Fibroblast of lung (primary cell): ENCODE results near the gene MYH10. TPM values are rescaled to one million over a fixed set of nuclear protein-coding genes. Genes with fewer than 3 reads are reported as not detected.

Experiments used
- DNase-seq, 2 donors: peaks; one replicate each; pipeline versions ENCODE4 v3.0.0 to v3.0.0-alpha.2; 2010; ENCODE audit warnings: low read depth in 2 of 2
- H2AFZ ChIP-seq: 2 replicates; pipeline ENCODE4 v1.5.1; 2012; ENCODE audit warnings: low read length, control low read depth, inconsistent platforms
- H3K27ac ChIP-seq: 2 replicates; pipeline ENCODE4 v1.5.1; 2011; ENCODE audit warnings: low read length, control low read depth; ENCODE audit not compliant: insufficient read depth
- H3K27me3 ChIP-seq: 2 replicates; pipeline ENCODE4 v1.5.1; 2011; ENCODE audit warnings: mild to moderate bottlenecking, low read length; ENCODE audit not compliant: control insufficient read depth, insufficient read depth
- H3K36me3 ChIP-seq: 2 replicates; pipeline ENCODE4 v1.5.1; 2011; ENCODE audit warnings: low read length; ENCODE audit not compliant: control insufficient read depth, insufficient read depth
- H3K4me1 ChIP-seq: 2 replicates; pipeline ENCODE4 v1.5.1; 2011; ENCODE audit warnings: low read length; ENCODE audit not compliant: control insufficient read depth, insufficient read depth; ENCODE audit errors: extremely low read depth
- H3K4me2 ChIP-seq: 2 replicates; pipeline ENCODE4 v1.5.1; 2011; ENCODE audit warnings: low read length, control low read depth; ENCODE audit not compliant: insufficient read depth; ENCODE audit errors: extremely low read depth
- H3K4me3 ChIP-seq, 4 experiments: fragments of 200-600 bp in 1 of 4; sonication (generic) in 1 of 4; replicated peaks in 1 of 4; 2 replicates each; pipeline ENCODE4 v1.5.1; 2011 to 2016; ENCODE audit warnings: low read length in 4 of 4, low read depth in 3 of 4, mild to moderate bottlenecking in 3 of 4, control low read depth in 2 of 4, inconsistent platforms in 1 of 4, mixed read lengths in 1 of 4; ENCODE audit not compliant: insufficient read depth in 1 of 4; ENCODE audit errors: control extremely low read depth in 1 of 4
- H3K79me2 ChIP-seq: 2 replicates; pipeline ENCODE4 v1.5.1; 2012; ENCODE audit warnings: mild to moderate bottlenecking, low read length, inconsistent platforms; ENCODE audit not compliant: control insufficient read depth, insufficient read depth
- H3K9ac ChIP-seq: 2 replicates; pipeline ENCODE4 v1.5.1; 2011; ENCODE audit warnings: mild to moderate bottlenecking, low read length, control low read depth; ENCODE audit not compliant: insufficient read depth
- H3K9me3 ChIP-seq: 2 replicates; pipeline ENCODE4 v1.5.1; 2012; ENCODE audit warnings: low read depth, low read length; ENCODE audit not compliant: control insufficient read depth, insufficient read depth
- H4K20me1 ChIP-seq: 2 replicates; pipeline ENCODE4 v1.5.1; 2011; ENCODE audit warnings: low read length; ENCODE audit not compliant: control insufficient read depth, insufficient read depth; ENCODE audit errors: extremely low read depth
- EZH2 ChIP-seq: IDR thresholded peaks from 2 replicates; pipeline ENCODE4 v1.5.1; 2012; ENCODE audit warnings: low read length, control low read depth, mild to moderate bottlenecking; ENCODE audit errors: missing control alignments
- polyA plus RNA-seq, 2 donors: library from polyadenylated mRNA; depleted of rRNA in 1 of 2; stranded (reverse) in 1 of 2; unstranded in 1 of 2; fragments of >200 nt; gene quantifications; 2 replicates each; pipeline ENCODE4 v1.2.1, GENCODE V29; 2011 to 2012; ENCODE audit warnings: missing spikeins in 1 of 2
- total RNA-seq: library from RNA; depleted of rRNA; stranded (reverse); fragments of >200 nt; gene quantifications from 2 replicates; pipeline ENCODE4 v1.2.1, GENCODE V29; 2014
- TF ChIP-seq, protein P1 (sequence below), 2 donors: IDR thresholded peaks in 1 of 2; conservative IDR thresholded peaks in 1 of 2; 1 replicate in 1 of 2; 2 replicates in 1 of 2; pipeline ENCODE4 v1.5.1; 2011 to 2012; ENCODE audit warnings: low read length in 2 of 2, control low read depth in 1 of 2, inconsistent platforms in 1 of 2, low read depth in 1 of 2, mild to moderate bottlenecking in 1 of 2

The MYH10 gene
- total and polyA plus RNA-seq, 2 donors (not counting 1 experiment from before 2014, with no cell fraction given): 54.6 to 104 TPM

DNA sequence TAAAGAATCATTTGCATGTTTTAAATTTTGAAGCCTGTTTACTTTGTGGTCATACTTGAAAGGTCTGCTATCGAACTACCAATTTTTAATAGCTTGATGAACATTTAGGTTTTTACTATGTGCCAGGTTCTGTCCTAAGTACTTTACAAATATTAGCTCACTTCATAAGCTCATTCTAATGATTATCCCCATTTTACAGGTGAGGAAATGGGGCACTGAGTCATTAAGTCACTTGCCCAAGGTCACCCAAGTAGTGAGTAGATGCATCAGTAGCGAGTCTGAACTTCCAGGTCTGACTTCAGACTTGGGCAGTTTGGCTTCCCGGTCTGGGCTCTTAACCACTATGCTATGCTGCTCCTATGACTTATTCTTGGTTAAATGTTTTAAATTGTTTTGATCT is 190.8 kb downstream of the MYH10 start:
- H3K27ac ChIP-seq: no peak overlapping the region
- peaks cover 7% of the 10 kb centered on the region for H3K36me3 ChIP-seq
- H3K79me2 ChIP-seq: peaks cover 80% of the 10 kb centered on the region
- no peak overlapping the region for H2AFZ ChIP-seq
- DNase-seq: no peak
- H4K20me1 ChIP-seq: no peaks in the 10 kb centered on the region
- H3K9ac ChIP-seq: no peak overlapping the region
- no peaks in the 10 kb centered on the region for H3K9me3 ChIP-seq
- H3K4me3 ChIP-seq: no peak overlapping the region
- H3K4me1 ChIP-seq: no peaks in the 10 kb centered on the region
- H3K27me3 ChIP-seq: no peaks in the 10 kb centered on the region
- no peak for TF ChIP-seq EZH2
- TF ChIP-seq, protein P1, sequence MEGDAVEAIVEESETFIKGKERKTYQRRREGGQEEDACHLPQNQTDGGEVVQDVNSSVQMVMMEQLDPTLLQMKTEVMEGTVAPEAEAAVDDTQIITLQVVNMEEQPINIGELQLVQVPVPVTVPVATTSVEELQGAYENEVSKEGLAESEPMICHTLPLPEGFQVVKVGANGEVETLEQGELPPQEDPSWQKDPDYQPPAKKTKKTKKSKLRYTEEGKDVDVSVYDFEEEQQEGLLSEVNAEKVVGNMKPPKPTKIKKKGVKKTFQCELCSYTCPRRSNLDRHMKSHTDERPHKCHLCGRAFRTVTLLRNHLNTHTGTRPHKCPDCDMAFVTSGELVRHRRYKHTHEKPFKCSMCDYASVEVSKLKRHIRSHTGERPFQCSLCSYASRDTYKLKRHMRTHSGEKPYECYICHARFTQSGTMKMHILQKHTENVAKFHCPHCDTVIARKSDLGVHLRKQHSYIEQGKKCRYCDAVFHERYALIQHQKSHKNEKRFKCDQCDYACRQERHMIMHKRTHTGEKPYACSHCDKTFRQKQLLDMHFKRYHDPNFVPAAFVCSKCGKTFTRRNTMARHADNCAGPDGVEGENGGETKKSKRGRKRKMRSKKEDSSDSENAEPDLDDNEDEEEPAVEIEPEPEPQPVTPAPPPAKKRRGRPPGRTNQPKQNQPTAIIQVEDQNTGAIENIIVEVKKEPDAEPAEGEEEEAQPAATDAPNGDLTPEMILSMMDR (conservative IDR thresholded peaks at IDR 0.05 in 1 of 2, IDR thresholded peaks at IDR 0.05 in 1 of 2; ENCODE audit: low read depth in 1 of 2, low read length in 2 of 2): no peak
- no peak overlapping the region for H3K4me2 ChIP-seq

DNA sequence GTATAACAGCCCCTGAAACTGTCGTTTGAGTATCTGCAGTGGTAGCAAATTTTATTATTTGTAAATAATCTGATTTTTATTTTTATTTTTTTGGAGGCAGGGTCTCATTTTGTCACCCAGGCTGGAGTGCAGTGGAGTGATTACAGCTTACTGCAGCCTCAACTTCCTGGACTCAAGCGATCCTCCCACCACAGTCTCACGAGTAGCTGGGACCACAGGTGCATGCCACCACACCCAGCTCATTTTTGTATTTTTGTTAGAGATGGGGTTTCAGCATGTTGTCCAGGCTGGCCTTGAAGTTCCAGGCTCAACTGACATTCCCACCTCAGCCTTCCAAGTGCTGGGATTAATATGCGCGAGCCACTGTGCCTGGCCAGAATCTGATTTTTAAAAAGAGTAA is 192.1 kb downstream of the MYH10 start:
- no peaks in the 10 kb centered on the region for H4K20me1 ChIP-seq
- no peaks in the 10 kb centered on the region for H3K9me3 ChIP-seq
- no peaks in the 10 kb centered on the region for H3K4me1 ChIP-seq
- no peak overlapping the region for H3K4me2 ChIP-seq
- H3K9ac ChIP-seq: no peak overlapping the region
- no peak overlapping the region for H2AFZ ChIP-seq
- no peak overlapping the region for H3K4me3 ChIP-seq
- peaks cover 2% of the 10 kb centered on the region for H3K36me3 ChIP-seq
- H3K79me2 ChIP-seq: peaks cover 72% of the 10 kb centered on the region
- no peak for DNase-seq
- H3K27me3 ChIP-seq: no peaks in the 10 kb centered on the region
- TF ChIP-seq, protein P1 (conservative IDR thresholded peaks at IDR 0.05 in 1 of 2, IDR thresholded peaks at IDR 0.05 in 1 of 2; ENCODE audit: low read depth in 1 of 2, low read length in 2 of 2): no peak
- no peak for TF ChIP-seq EZH2
- H3K27ac ChIP-seq: no peak overlapping the region

DNA sequence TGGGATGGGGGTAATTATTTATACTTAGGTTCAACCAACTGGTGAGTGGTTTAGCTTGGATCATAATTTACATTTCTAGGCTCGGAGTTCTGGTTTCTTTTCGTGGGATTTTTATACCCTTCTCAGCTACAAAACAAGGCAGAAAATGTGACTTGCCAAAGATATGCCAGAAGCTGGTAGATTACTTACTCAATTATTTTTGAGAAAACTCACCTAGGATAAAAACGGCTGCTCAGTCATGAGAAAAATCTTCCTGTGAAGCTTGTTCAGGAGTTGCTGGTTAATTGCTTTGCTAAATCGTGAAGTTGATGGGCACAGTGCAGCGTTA is 193.7 kb downstream of the MYH10 start:
- Histone ChIP-seq H3K4me3 (peak overlapping the region; percentile 78 to 100 (median 92)), H3K4me2 (peak overlapping the region; percentile 20)
- peak in 1 of 2 donors; percentile 16 for DNase-seq

More for the DNA sequence above, 193.7 kb downstream of the MYH10 start:
- TF ChIP-seq, protein P1 (conservative IDR thresholded peaks at IDR 0.05 in 1 of 2, IDR thresholded peaks at IDR 0.05 in 1 of 2; ENCODE audit: low read depth in 1 of 2, low read length in 2 of 2): no peak
- TF ChIP-seq EZH2: no peak
- Histone ChIP-seq H2AFZ (no peak overlapping the region), H3K27ac (peak overlapping the region; percentile 99), H3K9me3 (no peaks in the 10 kb centered on the region), H3K79me2 (peaks cover 58% of the 10 kb centered on the region), H3K9ac (peak overlapping the region; percentile 99), H3K27me3 (no peaks in the 10 kb centered on the region), H4K20me1 (no peaks in the 10 kb centered on the region), H3K4me1 (no peaks in the 10 kb centered on the region), H3K36me3 (peaks cover 2% of the 10 kb centered on the region)
